ENCODE measurements around the gene TCF12.

The TCF12 gene

GRCh38 chr15:57322602-57323250 lies 404.3 kb downstream of the TCF12 start:
- Histone ChIP-seq H3F3A (ENCODE audit: insufficient read depth, low read length) (no peaks in the 10 kb centered on the region), H3K9me2 (ENCODE audit: low read depth, low read length) (no peaks in the 10 kb centered on the region), H3K4me2 (ENCODE audit: low read length) (no peak overlapping the region), H3K36me3 (ENCODE audit: insufficient read depth, low read length) (no peaks in the 10 kb centered on the region), H3K4me3 (ENCODE audit: low read depth, low read length, poor library complexity, severe bottlenecking) (no peak overlapping the region), H3K4me1 (ENCODE audit: insufficient read depth, low read length, severe bottlenecking) (peaks cover 28% of the 10 kb centered on the region), H3K9me3 (ENCODE audit: low read length) (no peaks in the 10 kb centered on the region), H4K20me1 (ENCODE audit: insufficient read depth, low read length) (no peaks in the 10 kb centered on the region), H3K27ac (ENCODE audit: low read depth, low read length, poor library complexity, severe bottlenecking) (no peak overlapping the region), H3K79me2 (ENCODE audit: insufficient read depth, low read length) (no peaks in the 10 kb centered on the region), H3K27me3 (ENCODE audit: insufficient read depth, low read length) (no peaks in the 10 kb centered on the region), H3K9ac (ENCODE audit: low read length) (no peak overlapping the region), H2AFZ (ENCODE audit: low read length) (no peak overlapping the region)
- TF ChIP-seq EZH2 (IDR thresholded peaks at IDR 0.05; ENCODE audit: borderline replicate concordance, low read length): no peak
- TF ChIP-seq CTCF (IDR thresholded peaks at IDR 0.05; ENCODE audit: low read length): no peak

- Histone ChIP-seq H3K79me2 (ENCODE audit: insufficient read depth, low read length) (no peaks in the 10 kb centered on the region), H3K9ac (ENCODE audit: low read length) (no peak overlapping the region), H3K9me2 (ENCODE audit: low read depth, low read length) (no peaks in the 10 kb centered on the region), H3K36me3 (ENCODE audit: insufficient read depth, low read length) (no peaks in the 10 kb centered on the region), H2AFZ (ENCODE audit: low read length) (0 out of 2 replicates have a peak overlapping the region, but pooled peaks have one; percentile 33), H3K4me2 (ENCODE audit: low read length) (peak overlapping the region; percentile 53; the same call in 1 of the 2 replicates), H3K27ac (ENCODE audit: low read depth, low read length, poor library complexity, severe bottlenecking) (peak overlapping the region; percentile 40), H3K9me3 (ENCODE audit: low read length) (no peaks in the 10 kb centered on the region), H3K4me1 (ENCODE audit: insufficient read depth, low read length, severe bottlenecking) (peaks cover 28% of the 10 kb centered on the region), H3K4me3 (ENCODE audit: low read depth, low read length, poor library complexity, severe bottlenecking) (peak overlapping the region; percentile 28), H3F3A (ENCODE audit: insufficient read depth, low read length) (no peaks in the 10 kb centered on the region), H3K27me3 (ENCODE audit: insufficient read depth, low read length) (no peaks in the 10 kb centered on the region), H4K20me1 (ENCODE audit: insufficient read depth, low read length) (no peaks in the 10 kb centered on the region)
- TF ChIP-seq CTCF (IDR thresholded peaks at IDR 0.05; ENCODE audit: low read length): no peak
- TF ChIP-seq EZH2 (IDR thresholded peaks at IDR 0.05; ENCODE audit: borderline replicate concordance, low read length): no peak
Measured at GRCh38 chr15:57323299-57323805, 404.9 kb downstream of the TCF12 start.

GRCh38 chr15:57323806-57324589 lies 405.6 kb downstream of the TCF12 start:
- Histone ChIP-seq H4K20me1 (ENCODE audit: insufficient read depth, low read length) (no peaks in the 10 kb centered on the region), H3K27me3 (ENCODE audit: insufficient read depth, low read length) (no peaks in the 10 kb centered on the region), H3K9ac (ENCODE audit: low read length) (no peak overlapping the region), H3K9me3 (ENCODE audit: low read length) (no peaks in the 10 kb centered on the region), H3F3A (ENCODE audit: insufficient read depth, low read length) (no peaks in the 10 kb centered on the region), H3K4me3 (ENCODE audit: low read depth, low read length, poor library complexity, severe bottlenecking) (peak overlapping the region; percentile 28), H3K9me2 (ENCODE audit: low read depth, low read length) (no peaks in the 10 kb centered on the region), H3K79me2 (ENCODE audit: insufficient read depth, low read length) (no peaks in the 10 kb centered on the region), H3K36me3 (ENCODE audit: insufficient read depth, low read length) (no peaks in the 10 kb centered on the region), H2AFZ (ENCODE audit: low read length) (0 out of 2 replicates have a peak overlapping the region, but pooled peaks have one; percentile 33), H3K27ac (ENCODE audit: low read depth, low read length, poor library complexity, severe bottlenecking) (peak overlapping the region; percentile 40), H3K4me2 (ENCODE audit: low read length) (peak overlapping the region; percentile 53), H3K4me1 (ENCODE audit: insufficient read depth, low read length, severe bottlenecking) (peaks cover 28% of the 10 kb centered on the region)
- TF ChIP-seq EZH2 (IDR thresholded peaks at IDR 0.05; ENCODE audit: borderline replicate concordance, low read length) (no peak), CTCF (IDR thresholded peaks at IDR 0.05; ENCODE audit: low read length) (no peak)
